Esophagus squamous epithelium (tissue), 5 donors: ENCODE data around the gene PRR12. TPM values are rescaled to one million over a fixed set of nuclear protein-coding genes. Genes with fewer than 3 reads are reported as not detected.
A peak's percentile ranks its signal among the peaks of the same experiment; 100 is the strongest.

Source experiments
- DNase-seq: peaks from one replicate; lab custom pipeline; 2025; lab: John Stamatoyannopoulos, UW
- H3K27ac ChIP-seq, 4 donors: fragments of 200-600 bp; sonication (generic); one replicate each; pipeline ENCODE4 v1.5.1; 2016 to 2019; ENCODE audit warnings: mild to moderate bottlenecking in 1 of 4
- H3K27me3 ChIP-seq, 4 donors: fragments of 200-600 bp; sonication (generic); 1 replicate in 3 of 4; 2 replicates in 1 of 4; pipeline versions ENCODE4 v1.5.1 to v1.6.0; 2017 to 2021; ENCODE audit warnings: antibody characterized with exemption in 1 of 4
- H3K36me3 ChIP-seq, 3 donors: fragments of 200-600 bp; sonication (generic); one replicate each; pipeline ENCODE4 v1.5.1; 2016 to 2019
- H3K4me1 ChIP-seq, 3 donors: fragments of 200-600 bp; sonication (generic); one replicate each; pipeline ENCODE4 v1.5.1; 2017 to 2019
- H3K4me3 ChIP-seq, 4 donors: fragments of 200-600 bp; sonication (generic); 1 replicate in 3 of 4; 2 replicates in 1 of 4; pipeline ENCODE4 v1.5.1; 2016 to 2019; ENCODE audit warnings: mild to moderate bottlenecking in 2 of 4, moderate library complexity in 1 of 4
- H3K9me3 ChIP-seq, 3 donors: fragments of 200-600 bp; sonication (generic); one replicate each; pipeline ENCODE4 v1.5.1; 2016 to 2019
- CTCF ChIP-seq, 6 experiments: fragments of 450-650 bp in 4 of 6; fragments of 200-600 bp in 2 of 6; sonication (generic) in 2 of 6; IDR thresholded peaks; one replicate each; pipeline ENCODE4 v1.5.1; 2016 to 2019; ENCODE audit warnings: antibody characterized with exemption in 6 of 6, mild to moderate bottlenecking in 4 of 6, moderate library complexity in 4 of 6
- POLR2A ChIP-seq, 4 donors: fragments of 450-650 bp; IDR thresholded peaks; one replicate each; pipeline ENCODE4 v1.6.1; 2017; ENCODE audit warnings: antibody characterized with exemption in 4 of 4, mild to moderate bottlenecking in 4 of 4, moderate library complexity in 3 of 4
- WGBS, 2 donors: methylation state at CpG; one replicate each; pipeline ENCODE4 v1.1.5; 2018; 5-methylcytosine and 5-hydroxymethylcytosine counted together
- intact Hi-C: fragments of 100-400 bp; cut with DNase I; formaldehyde crosslinking; loops from one replicate; pipeline ENCODE4 v1.15.0; 2022
- total RNA-seq, 4 donors: library from RNA; depleted of rRNA; stranded (reverse); fragments of >200 nt; gene quantifications; one replicate each; pipeline ENCODE4 v1.1.0, GENCODE V29; 2016
- donor health status: DM: yes; HTN: yes; CAD: no.

Gene PRR12
- total RNA-seq, 4 donors from 2014 or later = 4.5 to 11.9 (median 7.7) TPM

GRCh38 chr19:49641688-49642491 is 50.9 kb downstream of the PRR12 start, which contains the start of gene SCAF1:
SCAF1 (plus strand) TSS chr19:49642209; CDS start chr19:49645027, 2,818 bp downstream.
- TF ChIP-seq CTCF (IDR thresholded peaks at IDR 0.05) (peak in 1 of 6 experiments; percentile 21), POLR2A (IDR thresholded peaks at IDR 0.05) (peak in 3 of 4 donors; percentile 47 to 97 (median 93))
- Histone ChIP-seq H3K27me3 (no peaks in the 10 kb centered on the region), H3K4me1 (peaks cover 28 to 77% (median 39%) of the 10 kb centered on the region in 3 donors), H3K27ac (peak within 1 kb of the TSS; percentile 97 to 98 (median 98)), H3K36me3 (peaks cover 5 to 26% (median 6%) of the 10 kb centered on the region in 3 donors), H3K4me3 (peak within 1 kb of the TSS; percentile 82 to 97 (median 95)), H3K9me3 (no peaks in the 10 kb centered on the region)
- peak; percentile 98 for DNase-seq
- intact Hi-C loops = no loop called here
- 0 to 1% methylated on average over 15 to 24 of the region's 87 CpGs for WGBS, 2 donors

DNA sequence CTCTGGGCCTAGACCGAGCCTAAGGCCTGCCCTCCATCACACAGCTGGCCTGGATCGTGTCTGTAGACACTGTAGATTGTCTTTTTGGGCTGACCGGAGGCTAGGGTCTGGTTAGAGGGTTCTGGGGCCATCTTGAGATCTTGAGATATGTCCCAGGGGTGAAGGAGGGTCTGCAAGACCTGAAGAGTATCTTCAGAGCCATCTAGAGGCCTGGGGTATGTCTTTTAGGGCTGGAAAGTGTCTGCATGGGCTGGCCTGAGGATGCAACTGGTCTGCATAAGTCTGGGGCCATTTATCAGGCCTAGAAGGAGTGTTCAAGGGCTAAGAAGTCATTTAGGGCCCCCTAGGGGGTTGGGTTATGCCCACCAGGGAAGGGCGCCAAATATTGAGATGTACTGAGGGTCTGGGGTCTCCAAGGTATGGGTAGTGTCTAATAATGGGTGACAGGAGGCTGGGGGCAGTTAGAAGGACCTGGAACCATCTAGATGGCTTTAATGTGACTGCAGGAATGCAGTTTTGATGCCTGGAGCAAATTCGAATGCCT is 51.6 kb downstream of the PRR12 start:
- no peaks in the 10 kb centered on the region for H3K9me3 ChIP-seq
- H3K4me1 ChIP-seq = peaks cover 28 to 71% (median 36%) of the 10 kb centered on the region in 3 donors
- DNase-seq = no peak
- no peaks in the 10 kb centered on the region for H3K27me3 ChIP-seq
- intact Hi-C loops = no loop called here
- peak overlapping the region; percentile 97 to 98 (median 98) for H3K27ac ChIP-seq
- H3K4me3 ChIP-seq = peak overlapping the region; percentile 82 to 97 (median 95)
- TF ChIP-seq POLR2A (IDR thresholded peaks at IDR 0.05) (no peak), CTCF (IDR thresholded peaks at IDR 0.05) (no peak)
- peaks cover 8 to 33% (median 12%) of the 10 kb centered on the region in 3 donors for H3K36me3 ChIP-seq
- 6 to 19% methylated on average over 2 to 3 of the region's 5 CpGs for WGBS, 2 donors

GRCh38 chr19:49643466-49643865 is 52.5 kb downstream of the PRR12 start:
- Histone ChIP-seq H3K9me3 (no peaks in the 10 kb centered on the region), H3K4me1 (peaks cover 22 to 62% (median 27%) of the 10 kb centered on the region in 3 donors), H3K27me3 (no peaks in the 10 kb centered on the region), H3K27ac (peak overlapping the region in 2 of 4 donors; percentile 97 to 98), H3K4me3 (peak overlapping the region in 2 of 4 donors; percentile 82 to 95), H3K36me3 (peaks cover 8 to 42% (median 14%) of the 10 kb centered on the region in 3 donors)
- WGBS, 2 donors = 62 to 70% methylated on average over 1 to 2 of the region's 2 CpGs
- intact Hi-C loops = no loop called here
- no peak for TF ChIP-seq CTCF (IDR thresholded peaks at IDR 0.05)
- no peak for TF ChIP-seq POLR2A (IDR thresholded peaks at IDR 0.05)
- no peak for DNase-seq

- no peak for TF ChIP-seq POLR2A (IDR thresholded peaks at IDR 0.05)
- no peak for TF ChIP-seq CTCF (IDR thresholded peaks at IDR 0.05)
- Histone ChIP-seq H3K36me3 (peaks cover 8 to 63% (median 18%) of the 10 kb centered on the region in 3 donors), H3K27ac (no peak overlapping the region), H3K4me1 (peaks cover 17 to 44% (median 19%) of the 10 kb centered on the region in 3 donors), H3K9me3 (no peaks in the 10 kb centered on the region), H3K27me3 (no peaks in the 10 kb centered on the region), H3K4me3 (no peak overlapping the region)
- intact Hi-C loops = no loop called here
- DNase-seq = no peak
- WGBS, 2 donors = 84 to 87% methylated on average over 6 to 7 of the region's 11 CpGs
Measured at GRCh38 chr19:49645592-49645991, 54.6 kb downstream of the PRR12 start.

GRCh38 chr19:49645995-49646394 is 55.0 kb downstream of the PRR12 start:
- Histone ChIP-seq H3K4me3 (no peak overlapping the region), H3K27me3 (no peaks in the 10 kb centered on the region), H3K27ac (no peak overlapping the region), H3K4me1 (peaks cover 15 to 40% (median 17%) of the 10 kb centered on the region in 3 donors), H3K9me3 (no peaks in the 10 kb centered on the region), H3K36me3 (peaks cover 8 to 67% (median 21%) of the 10 kb centered on the region in 3 donors)
- WGBS, 2 donors = 88 to 100% methylated on average over 2 to 4 of the region's 13 CpGs
- intact Hi-C loops = no loop called here
- TF ChIP-seq POLR2A (IDR thresholded peaks at IDR 0.05) = no peak
- TF ChIP-seq CTCF (IDR thresholded peaks at IDR 0.05) = no peak
- DNase-seq = no peak
